Erythroblast (primary cell): ENCODE results near the gene PRICKLE2.

ENCODE experiments used
- DNase-seq, 2 experiments: peaks; one replicate each; lab custom pipeline; 2025; lab: John Stamatoyannopoulos, UW
- GATA1 ChIP-seq: IDR thresholded peaks from 2 replicates; pipeline ENCODE4 v1.6.1; 2011; ENCODE audit warnings: low read depth, mild to moderate bottlenecking, control low read depth, low read length, moderate library complexity
- POLR2A ChIP-seq: IDR thresholded peaks from 2 replicates; pipeline ENCODE4 v1.6.1; 2011; ENCODE audit warnings: mild to moderate bottlenecking, low read length

The PRICKLE2 gene

DNA sequence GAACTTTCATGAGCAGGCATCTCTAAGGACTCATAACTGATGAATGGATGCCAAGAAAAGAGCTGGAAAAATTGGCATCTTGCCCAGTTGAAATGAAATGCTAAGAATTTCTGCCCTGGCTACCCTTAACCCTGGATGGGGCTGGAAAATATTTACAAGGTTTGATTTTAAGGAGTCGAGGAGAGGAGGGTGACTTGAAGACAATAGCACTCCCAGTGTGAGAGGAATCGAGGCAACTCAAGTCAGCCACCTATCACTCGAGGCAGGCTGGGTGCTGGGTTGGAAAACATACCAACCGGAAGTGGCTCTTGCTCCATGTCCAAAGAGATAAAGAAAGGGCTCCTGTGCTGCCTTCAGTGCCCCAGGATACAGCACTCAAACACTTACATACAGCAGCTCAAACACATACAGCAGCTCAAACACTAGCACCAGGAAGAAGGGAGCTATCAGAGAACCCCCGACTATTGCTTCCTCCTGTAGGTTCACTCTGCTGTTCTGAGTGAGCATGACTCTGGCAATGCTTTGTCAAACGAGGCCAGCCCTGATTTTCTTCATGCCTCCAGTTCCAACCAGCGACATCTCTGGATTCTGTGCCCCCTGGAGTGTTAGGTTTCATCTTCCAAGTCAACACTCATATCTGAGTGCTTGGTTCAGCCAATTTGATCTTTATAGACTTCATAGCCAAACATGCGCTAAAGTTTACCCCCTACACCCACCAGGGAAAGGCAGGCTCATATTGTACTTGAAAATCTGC, 4.9 kb downstream of the PRICKLE2 start:
- no peak for DNase-seq
- TF ChIP-seq POLR2A = no peak
- no peak for TF ChIP-seq GATA1

- TF ChIP-seq GATA1 (no peak), POLR2A (no peak)
- no peak for DNase-seq
These were observed 6.5 kb downstream of the PRICKLE2 start for GRCh38 chr3:64218746-64219145.

DNA sequence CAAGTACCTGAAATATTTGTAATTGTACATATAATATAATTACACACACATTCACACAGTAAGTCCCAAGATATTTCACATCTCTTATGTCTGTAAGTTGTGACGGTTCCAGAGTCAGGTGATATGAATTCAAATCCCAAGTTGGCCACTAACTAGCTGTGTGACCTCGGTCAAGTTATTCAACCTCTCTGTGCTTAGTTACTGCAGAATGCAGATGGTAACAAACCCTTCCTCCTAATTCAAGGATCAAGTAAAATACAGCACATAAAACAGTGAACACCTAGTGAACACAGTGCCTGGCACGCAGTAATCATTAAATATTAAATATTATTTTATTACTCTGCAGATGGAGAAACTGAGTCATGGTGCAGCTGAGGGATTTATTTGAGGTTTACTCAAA, 6.9 kb downstream of the PRICKLE2 start:
- DNase-seq = no peak

DNA sequence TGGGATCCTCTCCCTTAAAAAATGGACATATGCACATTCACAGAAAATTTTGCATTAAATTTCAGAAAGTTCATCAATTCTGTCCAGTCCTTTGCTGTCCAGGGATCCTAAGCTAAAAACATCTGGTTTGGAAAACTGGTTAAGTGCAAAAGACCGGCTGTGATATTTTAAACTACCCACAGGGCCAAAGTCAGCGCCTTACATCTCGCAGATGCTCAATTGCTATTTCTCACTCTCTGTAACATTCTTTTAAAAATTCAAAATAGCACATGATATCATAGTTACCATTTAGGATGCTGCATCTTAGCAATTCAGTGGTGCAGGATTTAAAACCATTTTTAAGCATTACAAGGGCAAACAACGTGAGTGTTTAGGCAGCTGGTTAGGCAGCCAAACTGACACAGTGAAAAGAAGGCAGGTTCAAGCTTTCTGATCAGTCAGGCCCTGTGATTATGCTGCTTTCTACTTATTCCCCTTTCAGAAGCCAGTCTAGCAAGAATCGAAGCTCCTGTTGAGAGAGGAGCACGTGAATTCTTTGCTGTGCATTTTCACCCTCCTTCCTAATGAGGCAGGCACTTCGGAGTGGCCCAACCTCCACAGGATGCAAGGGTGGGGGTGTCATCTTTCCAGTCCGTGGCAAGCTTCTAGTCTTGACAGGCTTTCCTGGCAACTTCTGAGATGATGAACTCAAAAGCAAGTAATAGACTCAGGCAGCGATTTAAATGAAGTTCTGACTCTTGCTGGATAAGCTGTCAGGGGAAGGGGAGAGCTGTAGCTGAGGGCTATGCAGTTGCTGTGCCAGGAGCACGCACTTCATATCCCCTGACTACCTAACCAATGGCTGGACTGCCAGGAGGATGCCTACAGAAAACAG, 8.8 kb downstream of the PRICKLE2 start:
- no peak for DNase-seq
- TF ChIP-seq GATA1 = no peak
- TF ChIP-seq POLR2A = no peak

More for the DNA sequence above, 6.9 kb downstream of the PRICKLE2 start:
- TF ChIP-seq GATA1 (no peak), POLR2A (no peak)

- no peak for DNase-seq
- TF ChIP-seq POLR2A (no peak), GATA1 (no peak)
These were observed 9.7 kb downstream of the PRICKLE2 start for GRCh38 chr3:64215559-64215958.

DNA sequence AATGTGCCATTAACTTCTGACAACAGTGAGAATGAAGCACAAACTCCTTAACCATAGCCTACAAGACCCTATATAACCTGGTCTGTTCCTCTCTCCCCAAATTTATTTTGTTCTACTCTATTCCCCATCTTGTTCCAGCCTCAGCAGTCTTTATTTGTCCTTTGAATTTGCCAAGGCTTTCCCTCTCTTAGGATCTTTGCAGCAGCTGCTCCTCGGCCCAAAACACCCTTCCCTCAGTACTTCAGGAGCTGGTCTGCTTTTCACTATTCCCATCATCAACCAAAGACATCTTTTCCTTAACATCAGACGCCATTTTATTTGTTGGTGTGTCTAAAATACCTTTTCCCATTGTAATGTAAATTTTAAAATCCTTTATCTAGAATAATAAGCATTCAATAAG, 10.2 kb downstream of the PRICKLE2 start:
- no peak for DNase-seq
- TF ChIP-seq POLR2A = no peak
- no peak for TF ChIP-seq GATA1

DNA sequence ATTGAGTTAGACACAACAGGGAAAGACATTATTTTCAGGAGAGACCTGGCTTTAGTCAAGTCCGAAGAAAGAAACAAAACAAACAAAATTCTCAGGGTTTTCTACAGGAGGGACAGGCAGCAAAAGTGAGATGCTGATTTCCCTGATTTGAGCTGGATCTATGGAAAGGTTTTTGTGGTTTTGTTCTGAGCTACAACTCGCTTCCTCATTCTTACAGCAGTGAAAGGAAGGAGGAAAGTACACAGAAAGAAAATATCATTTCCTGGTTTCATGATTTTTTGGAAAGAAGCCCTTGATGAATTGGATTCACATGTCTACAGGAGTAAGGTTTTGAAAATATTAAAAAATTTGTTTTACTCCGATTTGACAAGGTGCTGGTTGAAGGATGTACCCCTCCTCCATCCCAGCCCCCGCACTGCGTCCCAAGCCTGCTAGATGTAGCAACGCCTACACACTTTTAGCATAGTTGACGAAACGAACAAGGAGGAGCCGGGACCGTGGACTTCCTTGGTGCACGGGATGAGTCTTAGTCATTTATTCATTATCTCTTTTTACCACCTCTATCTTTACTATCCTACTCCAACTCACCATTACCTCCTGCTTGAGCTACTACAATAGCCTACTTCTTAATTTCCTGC, 10.8 kb downstream of the PRICKLE2 start:
- no peak for DNase-seq
- no peak for TF ChIP-seq GATA1
- TF ChIP-seq POLR2A = no peak

DNA sequence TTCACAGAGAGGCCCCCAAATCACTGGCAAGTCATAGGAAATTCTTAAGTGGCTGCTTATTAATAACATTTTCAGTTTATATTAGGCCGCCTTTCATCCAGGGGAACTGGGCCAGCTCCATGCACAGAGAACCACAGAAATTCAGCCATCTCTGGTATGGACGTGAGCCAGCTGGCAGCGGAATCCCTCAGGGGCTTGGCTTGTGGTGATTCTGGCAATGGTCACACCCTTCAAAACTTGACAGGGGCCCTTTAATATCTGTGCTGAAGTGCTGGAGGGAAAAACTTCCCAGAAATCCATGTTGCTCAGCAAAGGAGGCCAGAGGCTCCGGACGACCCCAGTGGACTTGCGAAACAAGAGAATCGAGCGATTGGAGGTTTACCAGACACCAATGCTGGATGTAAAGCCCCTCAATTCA, 11.3 kb downstream of the PRICKLE2 start:
- DNase-seq = no peak
- TF ChIP-seq POLR2A = no peak
- TF ChIP-seq GATA1 = no peak

DNA sequence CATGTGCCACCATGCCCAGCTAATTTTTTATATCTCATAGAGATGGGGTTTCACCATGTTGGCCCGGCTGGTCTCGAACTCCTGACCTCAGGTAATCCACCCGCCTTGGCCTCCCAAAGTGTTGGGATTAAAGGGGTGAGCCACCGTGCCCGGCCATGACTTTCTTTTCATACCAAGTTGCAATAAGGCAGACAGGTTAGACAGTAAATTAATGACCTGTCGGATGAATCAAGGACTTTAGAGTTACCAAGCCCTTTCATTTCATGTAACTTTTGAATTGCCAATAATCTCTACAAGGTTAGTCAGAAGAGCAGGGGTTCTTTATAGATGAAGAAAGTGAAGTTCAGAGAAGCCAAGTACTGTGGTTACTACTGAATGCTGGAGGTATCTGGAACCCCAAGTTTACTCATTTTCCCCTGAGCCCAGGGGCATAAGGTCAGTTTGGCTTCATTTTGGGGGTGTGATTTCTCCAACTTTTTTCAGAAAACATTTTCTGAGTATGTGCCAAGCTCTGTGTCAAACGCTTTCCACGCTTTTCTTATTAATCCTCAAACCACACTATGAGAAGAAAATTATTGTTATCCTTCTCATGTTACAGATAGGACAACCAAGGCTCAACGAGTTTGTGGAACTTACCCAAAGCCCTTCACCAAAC, 11.9 kb downstream of the PRICKLE2 start:
- no peak for DNase-seq
- TF ChIP-seq GATA1 (no peak), POLR2A (no peak)

DNA sequence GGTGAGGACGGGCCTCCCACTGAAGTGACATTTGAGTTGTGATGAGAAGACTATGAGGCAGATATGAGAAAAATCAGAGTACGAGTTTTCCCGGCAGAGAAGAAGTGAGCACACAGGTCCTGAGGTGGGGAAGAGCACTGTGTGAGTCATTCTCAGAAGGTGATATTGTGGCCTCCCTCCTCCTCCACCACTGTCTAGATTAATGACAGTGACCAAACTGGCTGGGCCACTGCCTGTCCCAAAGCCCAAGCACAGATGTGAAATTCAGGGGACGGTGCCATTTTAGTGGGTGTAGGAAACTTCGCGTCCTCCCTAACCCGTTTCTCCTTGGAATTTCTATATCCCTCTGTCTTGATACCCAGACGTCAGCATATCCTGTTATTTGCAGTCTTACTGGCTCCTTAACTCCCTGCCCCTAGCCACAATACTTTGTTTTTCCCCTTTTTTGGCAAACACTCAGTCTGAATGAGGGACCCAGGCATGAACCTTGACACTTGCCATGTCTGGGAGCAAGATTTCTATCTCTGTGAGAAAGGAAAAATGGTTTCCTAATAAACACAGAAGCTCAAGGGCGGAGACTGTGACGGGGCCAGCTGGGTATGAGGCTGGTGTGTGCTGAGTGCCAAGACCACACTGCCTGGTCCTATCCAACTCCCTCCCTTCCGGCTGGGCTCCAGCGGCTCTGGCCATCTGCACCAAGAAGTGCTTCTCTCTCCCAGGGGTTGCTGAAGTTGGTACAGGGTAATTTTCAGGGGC, 15.2 kb downstream of the PRICKLE2 start:
- TF ChIP-seq GATA1 = no peak
- no peak for TF ChIP-seq POLR2A

DNA sequence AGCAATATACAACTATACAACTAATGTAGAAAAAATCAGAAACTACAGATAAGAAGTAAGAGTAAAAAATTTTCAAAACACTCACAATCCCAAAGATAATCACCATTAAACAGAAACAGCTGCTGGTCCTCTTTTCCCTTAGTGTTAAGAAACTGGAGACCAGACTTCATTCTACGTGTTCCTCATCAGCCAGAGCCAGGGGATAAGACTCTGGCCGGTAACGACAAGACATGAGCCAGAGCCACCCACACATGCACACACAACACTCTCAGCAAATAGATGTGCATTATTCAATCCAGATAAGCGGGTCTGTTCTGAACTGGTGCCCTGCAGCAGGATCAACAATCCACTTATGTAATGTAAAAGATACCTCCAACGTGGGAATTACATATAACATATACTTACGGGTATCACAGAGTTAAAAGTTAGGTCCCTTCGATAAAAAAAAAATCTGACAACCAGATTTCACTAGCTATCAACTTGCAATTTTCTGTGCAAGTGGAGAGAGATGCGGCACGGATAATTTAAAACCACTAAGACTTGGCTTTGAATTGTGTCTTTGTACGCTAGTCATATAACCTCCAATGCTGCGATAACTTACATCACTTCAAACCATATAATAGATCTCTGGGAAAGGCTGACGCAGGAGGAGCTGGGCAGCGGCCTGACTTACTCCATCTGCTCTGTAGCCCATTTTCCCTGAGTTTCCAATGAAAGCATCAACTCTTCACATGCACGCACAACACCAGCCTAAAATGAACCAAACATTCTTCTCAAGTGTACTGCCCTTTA, 17.8 kb downstream of the PRICKLE2 start:
- DNase-seq = no peak
- TF ChIP-seq GATA1 (no peak), POLR2A (no peak)

More for the DNA sequence above, 15.2 kb downstream of the PRICKLE2 start:
- no peak for DNase-seq
